MM.1S (cell line): ENCODE data around the gene MVB12B.
A peak's percentile ranks its signal among the peaks of the same experiment; 100 is the strongest.

Source experiments
- DNase-seq: peaks from one replicate; pipeline ENCODE4 v3.0.0-alpha.2; 2015
- H2AFZ ChIP-seq: fragments of 300-600 bp; sonication (generic); 2 replicates; pipeline ENCODE4 v1.6.0; 2016; ENCODE audit warnings: antibody characterized with exemption, low read length
- H3F3A ChIP-seq: fragments of 300-600 bp; sonication (generic); 2 replicates; pipeline ENCODE4 v1.6.1; 2016; ENCODE audit warnings: mild to moderate bottlenecking, antibody characterized with exemption, low read length, moderate library complexity, mixed read lengths; ENCODE audit not compliant: insufficient read depth
- H3K27ac ChIP-seq: fragments of 300-600 bp; sonication (generic); 2 replicates; pipeline ENCODE4 v1.5.1; 2016; ENCODE audit warnings: mild to moderate bottlenecking, low read length
- H3K27me3 ChIP-seq: fragments of 300-600 bp; sonication (generic); replicated peaks from 2 replicates; pipeline ENCODE4 v1.6.0; 2016; ENCODE audit warnings: low read length; ENCODE audit not compliant: insufficient read depth
- H3K36me3 ChIP-seq: fragments of 300-600 bp; sonication (generic); replicated peaks from 2 replicates; pipeline ENCODE4 v1.6.1; 2016; ENCODE audit warnings: mild to moderate bottlenecking, low read length, mixed read lengths; ENCODE audit not compliant: insufficient read depth
- H3K4me1 ChIP-seq: fragments of 300-600 bp; sonication (generic); 2 replicates; pipeline ENCODE4 v1.6.1; 2016; ENCODE audit warnings: low read length, mixed read lengths
- H3K4me2 ChIP-seq: fragments of 300-600 bp; sonication (generic); 2 replicates; pipeline ENCODE4 v1.6.0; 2016; ENCODE audit warnings: low read depth, low read length
- H3K4me3 ChIP-seq: fragments of 300-600 bp; sonication (generic); 2 replicates; pipeline ENCODE4 v1.5.1; 2016; ENCODE audit warnings: low read length, mixed read lengths
- H3K79me2 ChIP-seq: fragments of 300-600 bp; sonication (generic); 2 replicates; pipeline ENCODE4 v1.6.1; 2016; ENCODE audit warnings: mixed run types, low read length, mixed read lengths
- H3K9ac ChIP-seq: fragments of 300-600 bp; sonication (generic); 2 replicates; pipeline ENCODE4 v1.6.1; 2016; ENCODE audit warnings: low read length, mixed read lengths
- H3K9me2 ChIP-seq: fragments of 300-600 bp; sonication (generic); replicated peaks from 2 replicates; pipeline ENCODE4 v1.6.1; 2016; ENCODE audit warnings: mild to moderate bottlenecking, low read length, mixed read lengths; ENCODE audit not compliant: insufficient read depth
- H3K9me3 ChIP-seq: fragments of 300-600 bp; sonication (generic); replicated peaks from 2 replicates; pipeline ENCODE4 v1.6.1; 2016; ENCODE audit warnings: mild to moderate bottlenecking, low read length, mixed read lengths; ENCODE audit not compliant: insufficient read depth
- H4K20me1 ChIP-seq: fragments of 300-600 bp; sonication (generic); 2 replicates; pipeline ENCODE4 v1.6.1; 2016; ENCODE audit warnings: mild to moderate bottlenecking, low read length, moderate library complexity, mixed read lengths; ENCODE audit not compliant: insufficient read depth
- CTCF ChIP-seq: fragments of 300-600 bp; sonication (generic); IDR thresholded peaks from 2 replicates; pipeline ENCODE4 v1.5.1; 2016; ENCODE audit warnings: antibody characterized with exemption, low read length, mixed read lengths
- EZH2 ChIP-seq: fragments of 300-600 bp; sonication (generic); optimal IDR thresholded peaks from 2 replicates; pipeline ENCODE3; 2017; ENCODE audit warnings: low read depth, mild to moderate bottlenecking, antibody characterized with exemption, low read length, mixed read lengths
- EZH2phosphoT487 ChIP-seq: fragments of 300-600 bp; sonication (generic); IDR thresholded peaks from 2 replicates; pipeline ENCODE4 v1.6.1; 2018; ENCODE audit warnings: antibody characterized with exemption, low read length

MVB12B gene

GRCh38 chr9:126376311-126377175, 49.9 kb downstream of the MVB12B start:
- TF ChIP-seq EZH2phosphoT487: no peak
- no peak for TF ChIP-seq CTCF
- TF ChIP-seq EZH2: no peak
- no peaks in the 10 kb centered on the region for H3K79me2 ChIP-seq
- H4K20me1 ChIP-seq: no peaks in the 10 kb centered on the region
- H3K9me2 ChIP-seq: no peaks in the 10 kb centered on the region
- H3K9ac ChIP-seq: no peak overlapping the region
- no peak overlapping the region for H3K27ac ChIP-seq
- no peak overlapping the region for H2AFZ ChIP-seq
- no peaks in the 10 kb centered on the region for H3F3A ChIP-seq
- no peaks in the 10 kb centered on the region for H3K9me3 ChIP-seq
- H3K27me3 ChIP-seq: no peaks in the 10 kb centered on the region
- H3K4me1 ChIP-seq: 0 out of 2 replicates have a peak, but pooled peaks cover 5% of the 10 kb centered on the region
- H3K4me2 ChIP-seq: no peak overlapping the region
- H3K36me3 ChIP-seq: no peaks in the 10 kb centered on the region
- H3K4me3 ChIP-seq: no peak overlapping the region
- DNase-seq: peak; percentile 41

GRCh38 chr9:126377176-126377509, 50.5 kb downstream of the MVB12B start:
- Histone ChIP-seq H2AFZ (no peak overlapping the region), H3K4me2 (no peak overlapping the region), H3K9me3 (no peaks in the 10 kb centered on the region), H4K20me1 (no peaks in the 10 kb centered on the region), H3K36me3 (no peaks in the 10 kb centered on the region), H3K9ac (no peak overlapping the region), H3K4me1 (0 out of 2 replicates have a peak, but pooled peaks cover 5% of the 10 kb centered on the region), H3F3A (no peaks in the 10 kb centered on the region), H3K27me3 (no peaks in the 10 kb centered on the region), H3K4me3 (no peak overlapping the region), H3K9me2 (no peaks in the 10 kb centered on the region), H3K79me2 (no peaks in the 10 kb centered on the region), H3K27ac (no peak overlapping the region)
- DNase-seq: no peak
- no peak for TF ChIP-seq CTCF
- TF ChIP-seq EZH2: no peak
- no peak for TF ChIP-seq EZH2phosphoT487

GRCh38 chr9:126377536-126377935, 50.9 kb downstream of the MVB12B start:
- H3K4me1 ChIP-seq: 0 out of 2 replicates have a peak, but pooled peaks cover 5% of the 10 kb centered on the region
- H3K4me3 ChIP-seq: no peak overlapping the region
- no peak overlapping the region for H2AFZ ChIP-seq
- H3K4me2 ChIP-seq: no peak overlapping the region
- no peak for TF ChIP-seq EZH2
- TF ChIP-seq EZH2phosphoT487: no peak
- no peak for TF ChIP-seq CTCF
- no peaks in the 10 kb centered on the region for H3K9me2 ChIP-seq
- H3K79me2 ChIP-seq: no peaks in the 10 kb centered on the region
- DNase-seq: no peak
- H3K9me3 ChIP-seq: no peaks in the 10 kb centered on the region
- no peaks in the 10 kb centered on the region for H3F3A ChIP-seq
- H3K36me3 ChIP-seq: no peaks in the 10 kb centered on the region
- no peak overlapping the region for H3K9ac ChIP-seq
- no peak overlapping the region for H3K27ac ChIP-seq
- H4K20me1 ChIP-seq: no peaks in the 10 kb centered on the region
- no peaks in the 10 kb centered on the region for H3K27me3 ChIP-seq
